Measurements from ENCODE around the gene MED25. TPM values are rescaled to one million over a fixed set of nuclear protein-coding genes. Genes with fewer than 3 reads are reported as not detected.

The MED25 gene
- total and polyA plus RNA-seq, 2 of the 8 experiments (the other 6 are each of a cell fraction or from before 2014, with no cell fraction given) = 21.6 to 71.4 TPM

DNA sequence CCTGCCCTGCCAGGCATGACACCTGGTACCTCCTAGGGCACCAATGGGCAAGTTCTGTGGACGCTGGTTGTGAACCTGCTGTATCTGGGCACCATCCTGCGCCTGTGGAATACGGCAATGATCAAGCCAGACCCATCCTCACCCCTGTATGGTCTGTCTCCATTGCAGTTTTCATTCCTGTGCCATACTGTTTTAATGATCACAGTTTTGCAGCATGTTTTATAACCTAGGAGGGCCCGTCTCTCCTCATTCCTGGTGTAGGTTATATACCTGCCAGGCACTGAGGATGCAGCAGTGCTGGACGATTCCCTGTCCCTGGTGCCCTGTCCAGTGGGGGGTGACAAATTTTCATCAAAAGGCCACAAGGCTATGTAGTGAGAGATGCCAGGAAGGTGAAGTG lies 65.0 kb downstream of the MED25 start:
- no peak overlapping the region for H2BK15ac ChIP-seq (ENCODE audit: low read length)
- no peak overlapping the region for H3K14ac ChIP-seq (ENCODE audit: insufficient read length)
- H3K18ac ChIP-seq (ENCODE audit: extremely low read depth, low read length) = no peak overlapping the region
- no peak overlapping the region for H2BK120ac ChIP-seq (replicated peaks; ENCODE audit: low read depth, low read length)
- no peak overlapping the region for H2BK12ac ChIP-seq (ENCODE audit: low read depth, low read length)
- no peak for FAIRE-seq
- H3K27me3 ChIP-seq (replicated peaks in 1 of 4; ENCODE audit: control insufficient read depth in 3 of 4, extremely low read depth in 1 of 4, insufficient read depth in 3 of 4, low read length in 3 of 4) = no peaks in the 10 kb centered on the region
- peaks cover 9% of the 10 kb centered on the region; the same call in 1 of the 2 replicates for H3K79me1 ChIP-seq (ENCODE audit: low read depth, low read length)
- no peak for TF ChIP-seq SIX5 (IDR thresholded peaks at IDR 0.05; ENCODE audit: low read depth, low read length)
- no peak for TF ChIP-seq ZNF274 (IDR thresholded peaks at IDR 0.05; ENCODE audit: borderline replicate concordance, extremely low read depth, low read length)
- no peak for TF ChIP-seq POU5F1 (IDR thresholded peaks at IDR 0.05; ENCODE audit: low read depth, low read length)
- TF ChIP-seq YY1 (IDR thresholded peaks at IDR 0.05; ENCODE audit: low read depth, low read length) = no peak
- TF ChIP-seq RXRA (IDR thresholded peaks at IDR 0.05; ENCODE audit: insufficient read depth, low read depth, low read length) = no peak
- TF ChIP-seq EGR1 (IDR thresholded peaks at IDR 0.05; ENCODE audit: borderline replicate concordance, low read depth, low read length) = no peak
- TF ChIP-seq CEBPB (IDR thresholded peaks at IDR 0.05; ENCODE audit: low read depth, low read length) = no peak
- no peak for TF ChIP-seq ASH2L (IDR thresholded peaks at IDR 0.05; ENCODE audit: low read length)
- TF ChIP-seq, protein P1, sequence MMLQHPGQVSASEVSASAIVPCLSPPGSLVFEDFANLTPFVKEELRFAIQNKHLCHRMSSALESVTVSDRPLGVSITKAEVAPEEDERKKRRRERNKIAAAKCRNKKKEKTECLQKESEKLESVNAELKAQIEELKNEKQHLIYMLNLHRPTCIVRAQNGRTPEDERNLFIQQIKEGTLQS (IDR thresholded peaks at IDR 0.05; ENCODE audit: insufficient read depth, low read depth, low read length) = no peak
- TF ChIP-seq CBX5 (IDR thresholded peaks at IDR 0.05; ENCODE audit: low read depth, low read length) = no peak
- TF ChIP-seq SRF (IDR thresholded peaks at IDR 0.05; ENCODE audit: low read depth, low read length) = no peak
- no peak overlapping the region for H2BK20ac ChIP-seq (ENCODE audit: low read length)
- H3K23ac ChIP-seq (ENCODE audit: insufficient read length) = no peak overlapping the region
- no peak overlapping the region for H3K9ac ChIP-seq (replicated peaks in 1 of 4; ENCODE audit: extremely low read depth in 1 of 4, low read depth in 3 of 4, low read length in 3 of 4)
- no peak overlapping the region for H3K4ac ChIP-seq (replicated peaks; ENCODE audit: insufficient read length, low read depth, low read length)
- H3K4me2 ChIP-seq (ENCODE audit: insufficient read depth in 1 of 2, low read depth in 2 of 2, low read length in 2 of 2) = no peak overlapping the region
- H4K20me1 ChIP-seq (replicated peaks in 1 of 2; ENCODE audit: control insufficient read depth in 1 of 2, insufficient read depth in 2 of 2, low read length in 2 of 2) = peaks cover 10 to 21% of the 10 kb centered on the region in 2 experiments
- no peak for DNase-seq (ENCODE audit: low read depth in 1 of 2, low spot score in 2 of 2)
- WGBS, 2 experiments (ENCODE audit: extremely low coverage in 1 of 2, insufficient coverage in 1 of 2, insufficient read length in 1 of 2, insufficient replicate concordance in 2 of 2, low coverage in 1 of 2, low lambda C conversion rate in 2 of 2, missing lambda C conversion rate in 1 of 2) = 96% methylated on average over 5 of the region's 5 CpGs; no CpG with 5 or more reads in 1 of the 2 experiments
- no peak overlapping the region for H3K56ac ChIP-seq (replicated peaks; ENCODE audit: insufficient read length, low read depth, low read length)
- H4K8ac ChIP-seq (ENCODE audit: extremely low read depth, insufficient read depth, low read length) = no peak overlapping the region
- H3K36me3 ChIP-seq (ENCODE audit: control insufficient read depth in 2 of 4, insufficient read depth in 4 of 4, low read length in 3 of 4) = peaks cover 24 to 56% (median 49%) of the 10 kb centered on the region in 4 experiments
- no peak overlapping the region for H3K27ac ChIP-seq (ENCODE audit: low read depth, low read length)
- H3K4me3 ChIP-seq (ENCODE audit: extremely low read depth in 1 of 4, insufficient read depth in 2 of 4, low read depth in 3 of 4, low read length in 4 of 4) = no peak overlapping the region
- ChIA-PET CTCF (ENCODE audit: partially characterized antibody) (interaction anchor here (1.2 kb wide), 1 partner anchor 18 kb away, joined by 3 read pairs; no protein-coding TSS in a partner anchor), POLR2A (ENCODE audit: partially characterized antibody) (interaction anchor here (0.8 to 1.7 kb wide), 2 partner anchors 14 to 45 kb away, joined by 3 to 5 read pairs; no protein-coding TSS in a partner anchor)
- H2BK5ac ChIP-seq (ENCODE audit: low read depth, low read length) = no peak overlapping the region
- no peak overlapping the region for H4K5ac ChIP-seq (ENCODE audit: insufficient read length, low read depth, low read length)
- H2AFZ ChIP-seq (ENCODE audit: low read length) = no peak overlapping the region
- no peak overlapping the region for H2AK5ac ChIP-seq (ENCODE audit: low read depth, low read length)
- no peak overlapping the region for H4K91ac ChIP-seq (replicated peaks; ENCODE audit: insufficient read length, low read length)
- H3K23me2 ChIP-seq (ENCODE audit: low read depth, low read length) = peaks cover 5% of the 10 kb centered on the region
- H3K79me2 ChIP-seq (ENCODE audit: control insufficient read depth in 1 of 2, insufficient read depth in 2 of 2, low read length in 2 of 2) = peaks cover 0 to 12% of the 10 kb centered on the region in 2 experiments; a peak in 2 of 4 replicates
- H3K4me1 ChIP-seq (replicated peaks in 1 of 4; ENCODE audit: control insufficient read depth in 3 of 4, insufficient read depth in 4 of 4, low read length in 3 of 4) = peaks cover 0 to 7% (median 4%) of the 10 kb centered on the region in 4 experiments; a peak in 6 of 7 replicates
- no peaks in the 10 kb centered on the region for H3K9me3 ChIP-seq (ENCODE audit: insufficient read depth in 2 of 2, low read depth in 1 of 2, low read length in 1 of 2)
